22Rv1 (cell line): Measurements from ENCODE around the gene JAG2.

ENCODE experiments used
- H3K27ac ChIP-seq: fragments of 450-650 bp; 2 replicates; pipeline ENCODE4 v1.5.1; 2017
- ZFX ChIP-seq: fragments of 450-650 bp; IDR thresholded peaks from 2 replicates; pipeline ENCODE4 v1.6.1; 2017; ENCODE audit warnings: antibody characterized with exemption, borderline replicate concordance
- TF ChIP-seq, protein P1 (sequence below): fragments of 450-650 bp; IDR thresholded peaks from 2 replicates; pipeline ENCODE4 v1.5.1; 2017; ENCODE audit warnings: mild to moderate bottlenecking

Gene JAG2

GRCh38 chr14:105093038-105093430 is 75.5 kb downstream of the JAG2 start:
- peak overlapping the region; percentile 97 for H3K27ac ChIP-seq
- TF ChIP-seq, protein P1, sequence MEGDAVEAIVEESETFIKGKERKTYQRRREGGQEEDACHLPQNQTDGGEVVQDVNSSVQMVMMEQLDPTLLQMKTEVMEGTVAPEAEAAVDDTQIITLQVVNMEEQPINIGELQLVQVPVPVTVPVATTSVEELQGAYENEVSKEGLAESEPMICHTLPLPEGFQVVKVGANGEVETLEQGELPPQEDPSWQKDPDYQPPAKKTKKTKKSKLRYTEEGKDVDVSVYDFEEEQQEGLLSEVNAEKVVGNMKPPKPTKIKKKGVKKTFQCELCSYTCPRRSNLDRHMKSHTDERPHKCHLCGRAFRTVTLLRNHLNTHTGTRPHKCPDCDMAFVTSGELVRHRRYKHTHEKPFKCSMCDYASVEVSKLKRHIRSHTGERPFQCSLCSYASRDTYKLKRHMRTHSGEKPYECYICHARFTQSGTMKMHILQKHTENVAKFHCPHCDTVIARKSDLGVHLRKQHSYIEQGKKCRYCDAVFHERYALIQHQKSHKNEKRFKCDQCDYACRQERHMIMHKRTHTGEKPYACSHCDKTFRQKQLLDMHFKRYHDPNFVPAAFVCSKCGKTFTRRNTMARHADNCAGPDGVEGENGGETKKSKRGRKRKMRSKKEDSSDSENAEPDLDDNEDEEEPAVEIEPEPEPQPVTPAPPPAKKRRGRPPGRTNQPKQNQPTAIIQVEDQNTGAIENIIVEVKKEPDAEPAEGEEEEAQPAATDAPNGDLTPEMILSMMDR = no peak

DNA sequence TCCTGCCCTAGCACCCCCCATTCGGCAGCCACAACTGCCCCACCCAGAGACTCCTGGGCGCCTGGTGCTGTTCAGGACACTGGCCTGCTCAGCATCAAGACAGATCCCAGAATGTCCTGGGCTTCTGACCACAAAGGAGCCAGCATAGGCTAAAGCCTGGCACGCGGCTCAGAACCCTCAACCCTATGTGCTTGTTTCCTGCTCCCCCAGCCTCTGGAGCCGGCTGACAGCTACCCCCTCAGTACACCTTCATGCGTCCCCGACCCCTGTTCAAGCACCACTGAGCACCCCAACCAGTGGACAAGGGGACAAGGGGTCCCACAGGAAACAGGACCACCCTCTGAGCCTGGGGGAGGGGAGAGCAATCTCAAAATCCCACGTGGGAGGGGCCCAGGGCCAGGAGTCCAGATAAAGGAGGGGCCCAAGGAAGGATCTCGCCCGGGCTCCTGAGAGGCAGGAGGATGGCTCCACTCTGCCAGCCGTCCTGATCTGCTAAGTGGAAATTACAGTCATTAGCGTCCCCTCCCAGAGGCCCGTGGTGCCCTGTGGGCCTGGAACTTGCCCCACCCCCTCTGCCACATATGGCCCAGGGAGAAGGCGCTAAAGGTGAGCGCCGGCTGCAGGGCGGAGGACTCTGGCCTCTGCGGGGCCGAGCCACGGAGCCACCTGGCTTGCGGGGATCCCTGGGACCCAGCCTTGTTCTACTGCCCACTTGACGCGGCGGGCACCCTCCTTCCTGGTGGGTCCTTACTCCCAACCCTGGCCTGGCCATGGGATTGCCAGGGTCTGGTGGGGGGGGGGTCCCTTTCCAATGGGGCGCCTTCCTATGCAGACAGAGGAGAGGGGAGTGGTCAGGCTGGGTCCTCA is 76.2 kb downstream of the JAG2 start:
- peak overlapping the region; percentile 97 for H3K27ac ChIP-seq
- TF ChIP-seq ZFX = no peak
- TF ChIP-seq, protein P1 = no peak

DNA sequence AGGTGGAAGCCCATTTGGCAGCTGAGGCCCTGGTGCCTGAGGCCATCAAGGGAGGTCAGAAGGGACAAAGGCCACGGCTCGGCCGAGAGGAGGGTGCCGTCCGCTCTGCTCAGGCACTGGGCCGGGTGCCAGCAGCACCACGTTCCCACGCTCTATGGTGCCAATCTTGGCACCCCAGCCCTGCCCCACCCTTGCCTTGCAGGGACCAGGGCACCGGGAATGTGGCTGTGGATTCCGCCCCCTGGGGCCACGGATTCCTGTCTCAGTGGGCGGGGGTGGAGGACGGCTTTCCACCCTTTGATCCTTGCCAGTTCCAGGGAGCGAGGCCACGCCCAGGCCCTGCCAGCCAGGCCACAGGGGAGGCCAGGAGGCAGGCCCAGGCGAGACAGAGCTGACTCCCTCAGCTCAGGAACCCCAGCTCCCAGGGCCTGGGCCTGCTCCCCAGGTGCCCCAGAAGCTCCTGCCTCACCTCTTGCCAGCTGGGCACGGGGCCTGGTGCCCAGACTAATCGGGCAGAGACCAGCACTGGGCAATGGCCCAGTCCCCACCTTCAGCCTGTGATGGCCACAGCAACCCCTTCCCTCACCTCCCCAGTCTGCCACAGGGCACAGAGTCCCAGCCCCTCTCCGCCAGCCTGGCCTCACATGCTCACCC is 76.9 kb downstream of the JAG2 start:
- peak overlapping the region; percentile 97 for H3K27ac ChIP-seq
- TF ChIP-seq, protein P1 = no peak
- no peak for TF ChIP-seq ZFX

- TF ChIP-seq, protein P1 = no peak
- no peak for TF ChIP-seq ZFX
- peak overlapping the region; percentile 97 for H3K27ac ChIP-seq
Observed at GRCh38 chr14:105091054-105091516, 77.5 kb downstream of the JAG2 start.
